ENCODE data around the gene PUDP.

DNA sequence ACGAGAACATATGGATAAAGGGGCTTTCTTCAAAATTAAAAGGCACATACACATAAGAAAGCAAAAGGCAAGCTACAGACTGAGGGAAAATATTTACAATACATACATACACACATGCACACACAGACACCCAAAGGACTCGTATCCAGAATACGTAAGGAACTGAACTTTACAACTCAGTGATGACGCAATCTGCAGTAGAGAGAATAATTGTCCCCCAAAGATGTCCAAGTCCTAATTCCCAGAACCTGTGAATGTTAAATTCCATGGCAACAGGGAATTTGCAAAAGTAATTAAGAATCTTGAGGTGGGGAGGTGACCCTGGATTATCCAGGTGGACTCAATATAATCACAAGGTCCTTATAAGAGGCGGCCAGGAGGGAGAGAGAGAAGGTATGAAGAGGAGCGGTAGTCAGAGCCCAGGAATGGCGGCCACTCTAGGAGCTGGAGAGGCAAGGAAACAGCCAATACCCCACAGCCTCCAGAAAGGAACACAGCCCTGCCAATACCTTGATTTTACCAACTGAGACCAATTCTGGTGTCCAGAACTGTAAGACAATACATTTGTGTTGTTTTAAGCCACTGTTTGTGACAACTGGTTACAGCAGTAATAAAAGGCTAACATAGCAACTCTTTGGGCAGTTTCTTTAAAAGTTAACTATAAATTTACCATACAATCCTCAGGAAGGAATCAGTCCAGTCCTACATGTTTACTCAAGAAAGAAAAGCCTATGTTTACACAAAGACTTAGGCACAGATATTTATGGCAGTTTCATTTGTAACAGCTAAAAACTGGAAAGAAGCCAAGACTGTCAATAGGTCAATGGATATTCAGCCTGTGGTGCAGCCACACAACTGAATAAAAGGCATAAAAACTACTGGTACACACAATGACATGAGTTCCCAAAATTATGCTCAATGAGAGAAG is 27.7 kb downstream of the PUDP start:
- TF ChIP-seq, protein P1, sequence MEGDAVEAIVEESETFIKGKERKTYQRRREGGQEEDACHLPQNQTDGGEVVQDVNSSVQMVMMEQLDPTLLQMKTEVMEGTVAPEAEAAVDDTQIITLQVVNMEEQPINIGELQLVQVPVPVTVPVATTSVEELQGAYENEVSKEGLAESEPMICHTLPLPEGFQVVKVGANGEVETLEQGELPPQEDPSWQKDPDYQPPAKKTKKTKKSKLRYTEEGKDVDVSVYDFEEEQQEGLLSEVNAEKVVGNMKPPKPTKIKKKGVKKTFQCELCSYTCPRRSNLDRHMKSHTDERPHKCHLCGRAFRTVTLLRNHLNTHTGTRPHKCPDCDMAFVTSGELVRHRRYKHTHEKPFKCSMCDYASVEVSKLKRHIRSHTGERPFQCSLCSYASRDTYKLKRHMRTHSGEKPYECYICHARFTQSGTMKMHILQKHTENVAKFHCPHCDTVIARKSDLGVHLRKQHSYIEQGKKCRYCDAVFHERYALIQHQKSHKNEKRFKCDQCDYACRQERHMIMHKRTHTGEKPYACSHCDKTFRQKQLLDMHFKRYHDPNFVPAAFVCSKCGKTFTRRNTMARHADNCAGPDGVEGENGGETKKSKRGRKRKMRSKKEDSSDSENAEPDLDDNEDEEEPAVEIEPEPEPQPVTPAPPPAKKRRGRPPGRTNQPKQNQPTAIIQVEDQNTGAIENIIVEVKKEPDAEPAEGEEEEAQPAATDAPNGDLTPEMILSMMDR (IDR thresholded peaks at IDR 0.05 in 2 of 3, conservative IDR thresholded peaks at IDR 0.05 in 1 of 3; ENCODE audit: borderline replicate concordance in 1 of 3, insufficient read depth in 1 of 3, low read depth in 2 of 3, low read length in 2 of 3): no peak
- no peak for TF ChIP-seq POLR2A (IDR thresholded peaks at IDR 0.05; ENCODE audit: borderline replicate concordance, extremely low read depth, insufficient read depth, insufficient read length)
- no peak for TF ChIP-seq SRF (IDR thresholded peaks at IDR 0.05; ENCODE audit: low read depth)
- no peak for TF ChIP-seq SIN3A (IDR thresholded peaks at IDR 0.05; ENCODE audit: low read depth)
- TF ChIP-seq POLR2AphosphoS5 (IDR thresholded peaks at IDR 0.05; ENCODE audit: low read depth, low read length): no peak
- TF ChIP-seq TCF7L2 (IDR thresholded peaks at IDR 0.05; ENCODE audit: borderline replicate concordance, extremely low read depth, insufficient read depth, insufficient read length): no peak
- no peak for TF ChIP-seq EZH2 (IDR thresholded peaks at IDR 0.05)
- TF ChIP-seq CEBPB (IDR thresholded peaks at IDR 0.05; ENCODE audit: low read depth): no peak
- TF ChIP-seq EGR1 (IDR thresholded peaks at IDR 0.05; ENCODE audit: low read depth): no peak
- TF ChIP-seq, protein P2, sequence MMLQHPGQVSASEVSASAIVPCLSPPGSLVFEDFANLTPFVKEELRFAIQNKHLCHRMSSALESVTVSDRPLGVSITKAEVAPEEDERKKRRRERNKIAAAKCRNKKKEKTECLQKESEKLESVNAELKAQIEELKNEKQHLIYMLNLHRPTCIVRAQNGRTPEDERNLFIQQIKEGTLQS (IDR thresholded peaks at IDR 0.05): no peak
- TF ChIP-seq, protein P3, sequence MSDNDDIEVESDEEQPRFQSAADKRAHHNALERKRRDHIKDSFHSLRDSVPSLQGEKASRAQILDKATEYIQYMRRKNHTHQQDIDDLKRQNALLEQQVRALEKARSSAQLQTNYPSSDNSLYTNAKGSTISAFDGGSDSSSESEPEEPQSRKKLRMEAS (IDR thresholded peaks at IDR 0.05): no peak
- TF ChIP-seq, protein P4, sequence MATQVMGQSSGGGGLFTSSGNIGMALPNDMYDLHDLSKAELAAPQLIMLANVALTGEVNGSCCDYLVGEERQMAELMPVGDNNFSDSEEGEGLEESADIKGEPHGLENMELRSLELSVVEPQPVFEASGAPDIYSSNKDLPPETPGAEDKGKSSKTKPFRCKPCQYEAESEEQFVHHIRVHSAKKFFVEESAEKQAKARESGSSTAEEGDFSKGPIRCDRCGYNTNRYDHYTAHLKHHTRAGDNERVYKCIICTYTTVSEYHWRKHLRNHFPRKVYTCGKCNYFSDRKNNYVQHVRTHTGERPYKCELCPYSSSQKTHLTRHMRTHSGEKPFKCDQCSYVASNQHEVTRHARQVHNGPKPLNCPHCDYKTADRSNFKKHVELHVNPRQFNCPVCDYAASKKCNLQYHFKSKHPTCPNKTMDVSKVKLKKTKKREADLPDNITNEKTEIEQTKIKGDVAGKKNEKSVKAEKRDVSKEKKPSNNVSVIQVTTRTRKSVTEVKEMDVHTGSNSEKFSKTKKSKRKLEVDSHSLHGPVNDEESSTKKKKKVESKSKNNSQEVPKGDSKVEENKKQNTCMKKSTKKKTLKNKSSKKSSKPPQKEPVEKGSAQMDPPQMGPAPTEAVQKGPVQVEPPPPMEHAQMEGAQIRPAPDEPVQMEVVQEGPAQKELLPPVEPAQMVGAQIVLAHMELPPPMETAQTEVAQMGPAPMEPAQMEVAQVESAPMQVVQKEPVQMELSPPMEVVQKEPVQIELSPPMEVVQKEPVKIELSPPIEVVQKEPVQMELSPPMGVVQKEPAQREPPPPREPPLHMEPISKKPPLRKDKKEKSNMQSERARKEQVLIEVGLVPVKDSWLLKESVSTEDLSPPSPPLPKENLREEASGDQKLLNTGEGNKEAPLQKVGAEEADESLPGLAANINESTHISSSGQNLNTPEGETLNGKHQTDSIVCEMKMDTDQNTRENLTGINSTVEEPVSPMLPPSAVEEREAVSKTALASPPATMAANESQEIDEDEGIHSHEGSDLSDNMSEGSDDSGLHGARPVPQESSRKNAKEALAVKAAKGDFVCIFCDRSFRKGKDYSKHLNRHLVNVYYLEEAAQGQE (IDR thresholded peaks at IDR 0.05; ENCODE audit: low read depth): no peak
- no peak for TF ChIP-seq EZH2phosphoT487 (IDR thresholded peaks at IDR 0.05; ENCODE audit: borderline replicate concordance)
- TF ChIP-seq SP1 (IDR thresholded peaks at IDR 0.05; ENCODE audit: low read depth): no peak

Data from HCT116 (cell line).